Lower lobe of right lung (tissue), 2 donors: ENCODE data around the gene SINHCAF. TPM values are rescaled to one million over a fixed set of nuclear protein-coding genes. Genes with fewer than 3 reads are reported as not detected.

ENCODE experiments used
- ATAC-seq, 2 donors: fragments of 200-7000 bp; cut with Tn5 transposase; one replicate each; pipeline ENCODE4 v1.9.1; 2020 to 2022; ENCODE audit warnings: mild to moderate bottlenecking in 2 of 2, moderate library complexity in 2 of 2
- DNase-seq: peaks from one replicate; pipeline ENCODE4 v3.0.0-alpha.2; 2020
- H3K27ac ChIP-seq: fragments of 200-600 bp; one replicate; pipeline ENCODE4 v1.8.0; 2022
- H3K27me3 ChIP-seq: fragments of 200-600 bp; one replicate; pipeline ENCODE4 v1.8.0; 2022; ENCODE audit warnings: low read depth
- H3K36me3 ChIP-seq: fragments of 200-600 bp; one replicate; pipeline ENCODE4 v1.8.0; 2022; ENCODE audit warnings: mild to moderate bottlenecking
- H3K4me1 ChIP-seq: fragments of 200-600 bp; one replicate; pipeline ENCODE4 v1.8.0; 2022
- H3K4me3 ChIP-seq: fragments of 200-600 bp; one replicate; pipeline ENCODE4 v1.8.0; 2022; ENCODE audit warnings: mild to moderate bottlenecking
- H3K9me3 ChIP-seq: fragments of 200-600 bp; one replicate; pipeline ENCODE4 v1.8.0; 2022
- intact Hi-C: fragments of 100-400 bp; cut with DNase I; formaldehyde crosslinking; loops from one replicate; pipeline ENCODE4 v1.11.0; 2022
- total RNA-seq: library from RNA; stranded (reverse); fragmentation: NEBNext Ultra II Directional; extraction: Animal tissue kit (Norgen Biotek cat#: 25700); gene quantifications from one replicate; pipeline ENCODE4 v1.2.1, GENCODE V29; 2021
- TF ChIP-seq, protein P1 (sequence below): fragments of 200-600 bp; IDR thresholded peaks from one replicate; pipeline ENCODE4 v1.8.0; 2022; ENCODE audit warnings: antibody characterized with exemption, mild to moderate bottlenecking
- donor health status: DM: no; HTN: yes; CAD: no; lungs with severe emphysema.

SINHCAF gene
- total RNA-seq, 1 donor from 2014 or later = 45.2 TPM

DNA sequence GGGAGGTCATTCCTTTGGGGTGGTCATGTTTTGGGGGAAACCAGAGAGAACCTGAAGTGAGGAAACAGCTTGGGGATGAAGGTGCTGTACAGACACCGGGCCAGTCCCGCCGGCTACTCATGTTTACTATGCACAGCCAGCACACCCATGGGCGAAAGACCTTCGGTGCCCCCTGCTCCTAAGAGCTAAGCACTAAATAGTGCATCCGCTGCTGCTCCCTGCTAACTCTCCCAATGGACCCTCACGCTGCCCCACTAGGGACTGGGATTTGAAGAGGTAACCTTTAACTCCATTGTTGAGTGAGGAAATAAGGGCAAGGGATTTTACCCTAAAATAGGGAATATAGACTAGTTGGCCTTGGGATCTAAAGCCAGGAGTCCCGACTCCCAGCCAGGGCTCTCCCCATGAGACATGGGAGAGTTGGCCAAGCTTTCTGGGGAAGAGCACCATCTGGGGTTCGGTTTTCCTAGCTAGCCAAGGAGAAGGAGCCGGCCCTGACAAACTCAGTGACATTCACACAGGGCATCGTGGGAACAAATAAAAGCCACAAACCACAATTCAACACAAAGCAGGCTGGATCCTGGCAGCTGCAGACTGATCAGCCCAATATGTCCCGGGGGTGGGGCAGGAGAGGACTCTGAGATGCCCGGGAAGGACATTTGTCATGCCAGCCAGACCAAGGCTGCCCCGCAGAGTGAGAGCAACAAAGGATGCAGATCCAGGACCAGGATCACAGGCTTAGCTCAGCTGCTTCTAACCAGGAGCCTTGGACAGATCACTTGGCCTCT lies 91.7 kb downstream of the SINHCAF start:
- Histone ChIP-seq H3K9me3 (no peaks in the 10 kb centered on the region), H3K36me3 (no peaks in the 10 kb centered on the region), H3K4me3 (no peak overlapping the region), H3K4me1 (peaks cover 4% of the 10 kb centered on the region), H3K27ac (no peak overlapping the region), H3K27me3 (peaks cover 38% of the 10 kb centered on the region)
- TF ChIP-seq, protein P1, sequence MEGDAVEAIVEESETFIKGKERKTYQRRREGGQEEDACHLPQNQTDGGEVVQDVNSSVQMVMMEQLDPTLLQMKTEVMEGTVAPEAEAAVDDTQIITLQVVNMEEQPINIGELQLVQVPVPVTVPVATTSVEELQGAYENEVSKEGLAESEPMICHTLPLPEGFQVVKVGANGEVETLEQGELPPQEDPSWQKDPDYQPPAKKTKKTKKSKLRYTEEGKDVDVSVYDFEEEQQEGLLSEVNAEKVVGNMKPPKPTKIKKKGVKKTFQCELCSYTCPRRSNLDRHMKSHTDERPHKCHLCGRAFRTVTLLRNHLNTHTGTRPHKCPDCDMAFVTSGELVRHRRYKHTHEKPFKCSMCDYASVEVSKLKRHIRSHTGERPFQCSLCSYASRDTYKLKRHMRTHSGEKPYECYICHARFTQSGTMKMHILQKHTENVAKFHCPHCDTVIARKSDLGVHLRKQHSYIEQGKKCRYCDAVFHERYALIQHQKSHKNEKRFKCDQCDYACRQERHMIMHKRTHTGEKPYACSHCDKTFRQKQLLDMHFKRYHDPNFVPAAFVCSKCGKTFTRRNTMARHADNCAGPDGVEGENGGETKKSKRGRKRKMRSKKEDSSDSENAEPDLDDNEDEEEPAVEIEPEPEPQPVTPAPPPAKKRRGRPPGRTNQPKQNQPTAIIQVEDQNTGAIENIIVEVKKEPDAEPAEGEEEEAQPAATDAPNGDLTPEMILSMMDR = no peak
- intact Hi-C loops = no loop called here
- ATAC-seq = no peak
- DNase-seq = peak; percentile 41

DNA sequence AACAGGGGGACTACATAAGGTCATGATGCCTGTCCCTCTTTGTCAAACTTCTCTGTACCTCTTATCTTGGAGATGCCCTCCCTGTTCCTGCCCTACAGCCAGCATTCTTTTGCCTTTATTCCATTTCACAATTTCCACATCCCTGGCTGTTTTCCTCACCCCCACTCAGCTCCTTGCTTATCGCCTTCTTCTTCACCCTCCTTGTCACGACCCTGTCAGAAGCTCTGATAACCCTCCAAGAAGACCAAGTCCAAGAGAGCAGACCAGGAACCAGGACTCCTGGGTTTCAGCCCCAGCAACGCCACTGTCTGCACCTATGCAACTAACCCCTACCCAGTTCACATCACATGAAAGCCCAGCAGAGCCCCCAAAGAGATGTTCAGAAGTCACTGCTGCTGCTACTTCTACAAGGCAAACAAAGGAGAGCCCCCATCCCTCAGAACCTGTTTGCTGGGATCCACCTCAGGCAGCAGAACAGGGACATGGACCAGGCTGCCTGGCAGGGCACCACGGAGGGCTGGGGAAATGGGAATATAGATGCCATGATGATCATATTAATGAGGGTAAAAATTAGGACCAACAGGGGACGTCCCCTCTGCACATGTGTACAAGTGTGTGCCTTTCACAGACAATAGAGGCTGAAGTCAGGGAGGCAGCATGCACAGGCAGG lies 92.8 kb downstream of the SINHCAF start:
- intact Hi-C loops = no loop called here

DNA sequence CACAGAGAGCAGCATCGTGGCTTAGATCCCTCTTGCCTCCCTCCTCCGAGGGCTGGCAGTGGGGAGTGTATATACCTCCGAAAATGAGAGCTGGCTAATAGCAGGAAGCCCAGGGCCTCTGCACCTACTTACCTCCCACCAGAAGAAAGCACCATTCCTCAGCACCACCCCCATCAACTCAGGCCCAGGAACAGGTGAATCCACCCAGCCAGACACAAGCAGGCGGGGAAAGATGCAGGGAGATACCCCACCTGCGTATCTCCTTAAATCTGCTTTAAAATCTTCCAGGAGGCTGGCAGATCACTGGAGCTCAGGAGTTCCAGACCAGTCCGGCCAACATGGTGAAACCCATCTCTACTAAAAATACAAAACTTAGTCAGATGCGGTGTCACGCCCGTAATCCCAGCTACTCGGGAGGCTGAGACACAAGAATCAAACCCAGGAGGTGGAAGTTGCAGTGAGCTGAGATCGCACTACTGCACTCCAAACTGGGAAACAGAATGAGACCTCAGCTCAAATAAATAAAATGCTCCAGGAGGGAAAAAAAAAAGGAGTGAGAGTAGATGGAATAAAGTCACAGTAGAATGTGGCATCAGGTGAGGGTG lies 93.5 kb downstream of the SINHCAF start:
- Histone ChIP-seq H3K27ac (no peak overlapping the region), H3K27me3 (peaks cover 25% of the 10 kb centered on the region), H3K36me3 (no peaks in the 10 kb centered on the region), H3K4me3 (no peak overlapping the region), H3K4me1 (no peaks in the 10 kb centered on the region), H3K9me3 (no peaks in the 10 kb centered on the region)
- intact Hi-C loops = no loop called here
- TF ChIP-seq, protein P1 = no peak
- DNase-seq (no peak), ATAC-seq (no peak)

More for the DNA sequence above, 92.8 kb downstream of the SINHCAF start:
- Histone ChIP-seq H3K27me3 (peaks cover 30% of the 10 kb centered on the region), H3K27ac (no peak overlapping the region), H3K4me1 (no peaks in the 10 kb centered on the region), H3K36me3 (no peaks in the 10 kb centered on the region), H3K9me3 (no peaks in the 10 kb centered on the region), H3K4me3 (no peak overlapping the region)
- TF ChIP-seq, protein P1 = no peak
- DNase-seq (no peak), ATAC-seq (no peak)

DNA sequence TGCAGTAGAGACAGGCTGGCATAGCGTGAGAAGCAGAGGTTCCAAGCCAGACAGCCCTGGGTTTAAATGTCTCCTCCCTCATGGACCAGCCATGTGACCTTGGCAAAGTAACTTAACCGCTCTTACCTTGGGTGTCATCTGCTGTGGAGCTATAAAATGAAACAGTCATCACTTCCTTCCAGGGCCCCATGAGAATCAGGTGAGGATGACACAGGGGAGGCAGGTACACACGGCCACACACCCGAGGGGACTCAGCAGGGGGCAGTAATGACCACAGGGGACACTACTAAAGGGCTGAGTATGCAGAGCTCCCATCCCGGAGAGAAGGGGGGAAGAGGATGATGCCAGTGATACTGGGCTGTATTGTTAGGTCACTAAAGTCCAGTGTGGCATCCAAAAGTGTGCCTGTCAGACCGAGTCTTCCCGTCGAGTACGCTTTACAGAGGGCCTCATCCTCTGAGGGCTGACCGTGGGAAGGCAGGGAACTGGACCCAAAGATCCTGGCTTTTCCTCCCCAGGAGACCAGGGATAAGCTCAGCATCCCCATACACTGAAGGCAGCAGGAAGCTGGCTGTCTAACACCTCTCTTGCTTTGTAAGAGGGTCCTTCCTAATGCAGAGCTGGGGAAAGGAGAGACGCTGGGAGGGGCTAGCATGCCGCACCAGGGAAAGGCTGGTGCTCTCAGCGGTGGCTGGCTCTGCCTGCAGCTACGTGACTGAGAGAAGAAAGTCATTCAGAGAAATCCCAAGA lies 94.2 kb downstream of the SINHCAF start:
- TF ChIP-seq, protein P1 = no peak

More for the DNA sequence above, 94.2 kb downstream of the SINHCAF start:
- Histone ChIP-seq H3K27me3 (peaks cover 25% of the 10 kb centered on the region), H3K36me3 (no peaks in the 10 kb centered on the region), H3K27ac (no peak overlapping the region), H3K4me1 (no peaks in the 10 kb centered on the region), H3K4me3 (no peak overlapping the region), H3K9me3 (no peaks in the 10 kb centered on the region)
- no peak for ATAC-seq
- intact Hi-C loops = no loop called here
- DNase-seq = peak; percentile 26
